Measurements from ENCODE around the gene SPACA4.

The SPACA4 gene

GRCh38 chr19:48595171-48595570 lies 11.4 kb upstream of the SPACA4 start:
- ChIA-PET CTCF (no interaction called here), POLR2A (interaction anchor here (1.1 kb wide), 1 partner anchor 24 kb away, joined by 3 read pairs; the partner anchor contains the start of genes RPL18 and SPHK2)
- TF ChIP-seq HDGF (IDR thresholded peaks at IDR 0.05; ENCODE audit: borderline replicate concordance) (no peak), FOXM1 (IDR thresholded peaks at IDR 0.05; ENCODE audit: borderline replicate concordance) (no peak)
- no peak for DNase-seq (ENCODE audit: extremely low spot score)

- POLR2A ChIA-PET = interaction anchor here (1.1 kb wide), 1 partner anchor 23 kb away, joined by 3 read pairs; the partner anchor contains the start of genes RPL18 and SPHK2
- CTCF ChIA-PET = no interaction called here
- DNase-seq (ENCODE audit: extremely low spot score) = no peak
- TF ChIP-seq FOXK2 (IDR thresholded peaks at IDR 0.05) (no peak), PKNOX1 (IDR thresholded peaks at IDR 0.05) (no peak), FOXA1 (IDR thresholded peaks at IDR 0.05) (no peak), NFRKB (IDR thresholded peaks at IDR 0.05) (no peak), CTBP1 (IDR thresholded peaks at IDR 0.05; ENCODE audit: borderline replicate concordance) (no peak), SP1 (IDR thresholded peaks at IDR 0.05) (no peak), ARNT (IDR thresholded peaks at IDR 0.05) (no peak), ZNF384 (IDR thresholded peaks at IDR 0.05) (no peak), LEF1 (IDR thresholded peaks at IDR 0.05; ENCODE audit: borderline replicate concordance) (no peak), SUZ12 (IDR thresholded peaks at IDR 0.05) (no peak), FOXM1 (IDR thresholded peaks at IDR 0.05; ENCODE audit: borderline replicate concordance) (no peak), BHLHE40 (IDR thresholded peaks at IDR 0.05; ENCODE audit: borderline replicate concordance) (no peak)
These were observed 10.7 kb upstream of the SPACA4 start for GRCh38 chr19:48595833-48596232.

- DNase-seq (ENCODE audit: extremely low spot score) = no peak
- POLR2A ChIA-PET = no interaction called here
- CTCF ChIA-PET = no interaction called here
- TF ChIP-seq FOXK2 (IDR thresholded peaks at IDR 0.05) (no peak), LEF1 (IDR thresholded peaks at IDR 0.05; ENCODE audit: borderline replicate concordance) (no peak), TARDBP (IDR thresholded peaks at IDR 0.05) (no peak), ZNF384 (IDR thresholded peaks at IDR 0.05) (no peak), SUZ12 (IDR thresholded peaks at IDR 0.05) (no peak), NFRKB (IDR thresholded peaks at IDR 0.05) (no peak), FOXM1 (IDR thresholded peaks at IDR 0.05; ENCODE audit: borderline replicate concordance) (no peak), HDGF (IDR thresholded peaks at IDR 0.05; ENCODE audit: borderline replicate concordance) (no peak), SP1 (IDR thresholded peaks at IDR 0.05) (no peak)
These were observed 10.3 kb upstream of the SPACA4 start for GRCh38 chr19:48596237-48596636.

GRCh38 chr19:48596679-48597465 lies 9.7 kb upstream of the SPACA4 start:
- ChIA-PET POLR2A (no interaction called here), CTCF (no interaction called here)
- TF ChIP-seq NFRKB (IDR thresholded peaks at IDR 0.05) (no peak), FOXA1 (IDR thresholded peaks at IDR 0.05) (no peak), ELF4 (IDR thresholded peaks at IDR 0.05) (no peak), SUZ12 (IDR thresholded peaks at IDR 0.05) (no peak), CTBP1 (IDR thresholded peaks at IDR 0.05; ENCODE audit: borderline replicate concordance) (no peak), BHLHE40 (IDR thresholded peaks at IDR 0.05; ENCODE audit: borderline replicate concordance) (no peak), ARNT (IDR thresholded peaks at IDR 0.05) (no peak), PKNOX1 (IDR thresholded peaks at IDR 0.05) (no peak), HDGF (IDR thresholded peaks at IDR 0.05; ENCODE audit: borderline replicate concordance) (no peak)
- DNase-seq (ENCODE audit: extremely low spot score) = no peak

GRCh38 chr19:48598996-48599700 lies 7.4 kb upstream of the SPACA4 start:
- no peak for TF ChIP-seq BHLHE40 (IDR thresholded peaks at IDR 0.05; ENCODE audit: borderline replicate concordance)
- no peak for TF ChIP-seq ELF4 (IDR thresholded peaks at IDR 0.05)
- no peak for TF ChIP-seq CTBP1 (IDR thresholded peaks at IDR 0.05; ENCODE audit: borderline replicate concordance)
- no peak for TF ChIP-seq ARNT (IDR thresholded peaks at IDR 0.05)
- TF ChIP-seq TARDBP (IDR thresholded peaks at IDR 0.05) = no peak
- no peak for TF ChIP-seq L3MBTL2 (conservative IDR thresholded peaks at IDR 0.05)
- TF ChIP-seq ZNF384 (IDR thresholded peaks at IDR 0.05) = no peak
- no peak for TF ChIP-seq FOXK2 (IDR thresholded peaks at IDR 0.05)
- TF ChIP-seq HDGF (IDR thresholded peaks at IDR 0.05; ENCODE audit: borderline replicate concordance) = no peak
- no peak for TF ChIP-seq PKNOX1 (IDR thresholded peaks at IDR 0.05)
- no peak for TF ChIP-seq FOXM1 (IDR thresholded peaks at IDR 0.05; ENCODE audit: borderline replicate concordance)
- no peak for TF ChIP-seq NFRKB (IDR thresholded peaks at IDR 0.05)
- TF ChIP-seq FOXA1 (IDR thresholded peaks at IDR 0.05) = no peak
- DNase-seq (ENCODE audit: extremely low spot score) = no peak
- ChIA-PET POLR2A (interaction anchor here (1.4 kb wide), 1 partner anchor 20 kb away, joined by 4 read pairs; the partner anchor contains the start of genes RPL18 and SPHK2), CTCF (no interaction called here)

Data from HEK293T (cell line).